Measurements from ENCODE around the gene CYP1A2. TPM values are rescaled to one million over a fixed set of nuclear protein-coding genes. Genes with fewer than 3 reads are reported as not detected.

The CYP1A2 gene
- polyA plus RNA-seq, 3 donors, result not detected

DNA sequence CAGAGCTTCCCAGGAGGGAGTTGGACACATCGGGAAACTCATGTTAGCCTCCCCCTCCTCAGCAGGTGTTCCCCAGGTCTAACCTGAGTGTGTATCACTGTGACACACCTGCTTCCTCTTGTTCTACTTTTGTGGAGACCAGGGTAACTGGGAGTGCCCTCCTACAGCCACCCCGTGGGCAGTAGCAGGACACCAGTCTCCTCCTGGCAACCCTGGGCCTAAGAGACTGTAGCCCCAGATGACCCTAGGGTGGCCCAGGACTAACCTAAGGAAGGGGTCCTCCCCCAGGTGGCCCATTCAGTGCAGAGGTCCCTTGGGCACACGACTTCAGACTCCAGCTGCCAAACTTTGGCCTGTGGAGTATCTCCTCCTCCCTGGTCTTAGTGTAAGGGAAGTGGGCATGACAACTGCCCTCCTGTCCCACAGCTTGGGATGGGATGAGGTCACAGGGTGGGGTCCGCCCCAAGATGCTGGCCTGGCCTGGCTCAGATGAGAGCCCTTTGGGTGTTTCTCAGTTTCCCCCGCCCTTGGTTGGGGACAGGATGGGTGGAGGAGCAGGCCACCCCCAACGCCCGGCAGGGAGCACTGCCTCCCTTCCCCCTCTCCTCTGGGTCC lies 38.0 kb downstream of the CYP1A2 start:
- peak overlapping the region; percentile 76 for H3K9ac ChIP-seq (ENCODE audit: insufficient read depth, low read length, poor library complexity, severe bottlenecking)
- peak overlapping the region; percentile 0 to 100 (median 8) for H3K4me3 ChIP-seq (replicated peaks in 1 of 3; ENCODE audit: low read depth in 2 of 3, low read length in 3 of 3)
- Mint-ChIP-seq H3K27me3 (ENCODE audit: low read depth in 3 of 3) (peaks cover 0 to 2% (median 0%) of the 10 kb centered on the region in 3 donors), H3K9me3 (peaks cover 0 to 2% (median 0%) of the 10 kb centered on the region in 7 donors), H3K4me1 (peaks cover 78% of the 10 kb centered on the region), H3K4me3 (peak overlapping the region; percentile 86 to 95), H3K27ac (peak overlapping the region; percentile 99 to 100 (median 100)), H3K36me3 (peaks cover 37 to 53% of the 10 kb centered on the region in 2 donors)
- peak overlapping the region; percentile 93 for H3K4me2 ChIP-seq (replicated peaks; ENCODE audit: extremely low read depth, low read length, poor library complexity, severe bottlenecking)
- H3K9me3 ChIP-seq (replicated peaks in 1 of 2; ENCODE audit: control insufficient read depth in 1 of 2, insufficient read depth in 1 of 2, low read length in 2 of 2), result no peaks in the 10 kb centered on the region
- H4K20me1 ChIP-seq (ENCODE audit: insufficient read depth, low read length), result peaks cover 14% of the 10 kb centered on the region
- H3K27ac ChIP-seq (ENCODE audit: low read depth in 1 of 2, low read length in 2 of 2), result peak overlapping the region; percentile 96 to 97
- H3K4me1 ChIP-seq (ENCODE audit: control insufficient read depth in 1 of 2, insufficient read depth in 2 of 2, low read length in 2 of 2), result peaks cover 84 to 89% of the 10 kb centered on the region in 2 donors
- H3K36me3 ChIP-seq (replicated peaks in 1 of 2; ENCODE audit: control insufficient read depth in 1 of 2, insufficient read depth in 2 of 2, low read length in 2 of 2), result peaks cover 7 to 10% of the 10 kb centered on the region in 2 donors
- intact Hi-C loops (cut with micrococcal nuclease), result loop anchor here in 1 of 2 donors (2.0 kb wide), 1 partner anchor 16 kb away; no protein-coding TSS in a partner anchor
- TF ChIP-seq CTCF (IDR thresholded peaks at IDR 0.05), result no peak
- peaks cover 88% of the 10 kb centered on the region for H3K79me2 ChIP-seq (ENCODE audit: insufficient read depth, low read length)
- no peaks in the 10 kb centered on the region for H3K27me3 ChIP-seq (ENCODE audit: control insufficient read depth in 2 of 2, insufficient read depth in 2 of 2, low read length in 2 of 2)
- 0% methylated on average over 1 of the region's 7 CpGs for WGBS (ENCODE audit: insufficient coverage)
- peak; percentile 67 to 79 (median 72) for DNase-seq
- no peak overlapping the region for H2AFZ ChIP-seq (ENCODE audit: insufficient read depth, low read depth, low read length, poor library complexity, severe bottlenecking)

DNA sequence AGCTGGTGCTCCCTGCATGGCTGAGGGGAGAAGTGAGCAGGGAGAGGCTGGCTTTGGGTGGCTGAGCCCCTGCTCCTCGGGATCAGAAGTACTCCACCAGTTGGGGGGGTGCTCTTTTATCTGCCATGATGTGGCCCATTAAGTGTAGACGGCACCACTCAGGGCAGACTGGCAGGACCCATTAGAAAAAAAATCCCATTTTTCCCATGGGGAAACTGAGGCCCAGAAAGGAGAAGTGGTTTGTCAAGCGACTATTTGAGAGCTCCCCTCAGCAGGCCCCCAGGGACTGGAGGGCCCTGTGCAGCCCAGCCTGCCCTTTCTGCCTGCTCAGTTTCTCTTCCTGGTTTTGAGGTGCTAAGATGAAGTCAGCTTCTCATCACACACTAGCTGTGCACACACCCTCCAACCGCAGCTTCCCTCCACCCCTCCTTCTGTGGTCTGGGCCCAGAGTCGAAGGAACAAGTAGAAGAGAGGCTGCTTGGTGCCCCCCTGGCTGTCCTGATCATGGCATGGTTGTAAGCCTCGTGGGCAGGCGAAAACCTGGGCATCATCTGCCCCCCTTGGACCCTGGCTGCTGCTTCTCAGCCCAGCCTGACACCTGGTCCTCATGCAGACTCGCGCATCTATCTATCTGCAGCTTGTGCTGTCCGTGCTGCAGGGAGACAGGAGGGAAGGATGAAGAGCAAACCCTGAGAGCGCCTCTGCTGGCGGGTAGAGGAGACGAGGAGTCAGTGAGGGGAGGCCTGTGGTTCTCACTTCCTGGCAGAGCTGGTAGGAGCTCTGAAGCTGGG lies 38.8 kb downstream of the CYP1A2 start:
- Histone ChIP-seq H4K20me1 (ENCODE audit: insufficient read depth, low read length) (peaks cover 20% of the 10 kb centered on the region), H3K4me2 (replicated peaks; ENCODE audit: extremely low read depth, low read length, poor library complexity, severe bottlenecking) (peak overlapping the region; percentile 93), H3K4me1 (ENCODE audit: control insufficient read depth in 1 of 2, insufficient read depth in 2 of 2, low read length in 2 of 2) (peaks cover 91 to 95% of the 10 kb centered on the region in 2 donors), H3K27me3 (ENCODE audit: control insufficient read depth in 2 of 2, insufficient read depth in 2 of 2, low read length in 2 of 2) (no peaks in the 10 kb centered on the region), H3K9me3 (replicated peaks in 1 of 2; ENCODE audit: control insufficient read depth in 1 of 2, insufficient read depth in 1 of 2, low read length in 2 of 2) (no peaks in the 10 kb centered on the region), H3K4me3 (replicated peaks in 1 of 3; ENCODE audit: low read depth in 2 of 3, low read length in 3 of 3) (peak overlapping the region in 2 of 3 experiments; percentile 46 to 100), H3K27ac (ENCODE audit: low read depth in 1 of 2, low read length in 2 of 2) (peak overlapping the region; percentile 96 to 97), H3K9ac (ENCODE audit: insufficient read depth, low read length, poor library complexity, severe bottlenecking) (peak overlapping the region; percentile 76), H3K36me3 (replicated peaks in 1 of 2; ENCODE audit: control insufficient read depth in 1 of 2, insufficient read depth in 2 of 2, low read length in 2 of 2) (peaks cover 12 to 17% of the 10 kb centered on the region in 2 donors), H3K79me2 (ENCODE audit: insufficient read depth, low read length) (peaks cover 94% of the 10 kb centered on the region), H2AFZ (ENCODE audit: insufficient read depth, low read depth, low read length, poor library complexity, severe bottlenecking) (no peak overlapping the region)
- peak; percentile 82 for TF ChIP-seq CTCF (IDR thresholded peaks at IDR 0.05)
- intact Hi-C loops (cut with micrococcal nuclease), result loop anchor here in 1 of 2 donors (2.0 kb wide), 1 partner anchor 17 kb away; no protein-coding TSS in a partner anchor
- Mint-ChIP-seq H3K4me1 (peaks cover 86% of the 10 kb centered on the region), H3K27me3 (ENCODE audit: low read depth in 3 of 3) (peaks cover 0 to 2% (median 0%) of the 10 kb centered on the region in 3 donors), H3K36me3 (peaks cover 44 to 61% of the 10 kb centered on the region in 2 donors), H3K9me3 (peaks cover 0 to 2% (median 0%) of the 10 kb centered on the region in 7 donors), H3K4me3 (peak overlapping the region; percentile 94 to 95), H3K27ac (peak overlapping the region; percentile 99 to 100 (median 100))
- peak; percentile 92 to 96 (median 95) for DNase-seq
- WGBS (ENCODE audit: insufficient coverage), result 0% methylated on average over 9 of the region's 13 CpGs

Data from CD14-positive monocyte (primary cell).